ENCODE results near the gene CLTA. TPM values are rescaled to one million over a fixed set of nuclear protein-coding genes. Genes with fewer than 3 reads are reported as not detected.

The CLTA gene
- total RNA-seq, 1 donor from 2014 or later: 164 TPM

DNA sequence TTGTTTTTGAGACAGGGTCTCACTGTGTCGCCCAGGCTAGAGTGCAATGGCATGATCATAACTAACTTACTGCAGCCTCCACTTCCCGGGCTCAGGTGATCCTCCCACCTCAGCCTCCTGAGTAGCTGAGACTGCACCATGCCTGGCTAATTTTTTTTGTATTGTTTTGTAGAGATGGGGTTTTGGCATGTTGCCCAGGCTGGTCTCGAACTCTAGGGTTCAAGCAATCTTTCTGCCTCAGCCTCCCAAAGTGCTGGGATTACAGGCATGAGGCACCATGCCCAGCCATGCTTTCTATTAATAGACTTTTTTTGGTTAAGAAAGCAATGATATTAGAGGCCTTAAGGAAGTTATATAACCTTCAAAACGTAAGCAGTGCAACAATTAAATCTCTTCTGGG is 23.3 kb downstream of the CLTA start:
- no peaks in the 10 kb centered on the region for H3K9me3 Mint-ChIP-seq (ENCODE audit: unreplicated experiment)
- TF ChIP-seq, protein P1, sequence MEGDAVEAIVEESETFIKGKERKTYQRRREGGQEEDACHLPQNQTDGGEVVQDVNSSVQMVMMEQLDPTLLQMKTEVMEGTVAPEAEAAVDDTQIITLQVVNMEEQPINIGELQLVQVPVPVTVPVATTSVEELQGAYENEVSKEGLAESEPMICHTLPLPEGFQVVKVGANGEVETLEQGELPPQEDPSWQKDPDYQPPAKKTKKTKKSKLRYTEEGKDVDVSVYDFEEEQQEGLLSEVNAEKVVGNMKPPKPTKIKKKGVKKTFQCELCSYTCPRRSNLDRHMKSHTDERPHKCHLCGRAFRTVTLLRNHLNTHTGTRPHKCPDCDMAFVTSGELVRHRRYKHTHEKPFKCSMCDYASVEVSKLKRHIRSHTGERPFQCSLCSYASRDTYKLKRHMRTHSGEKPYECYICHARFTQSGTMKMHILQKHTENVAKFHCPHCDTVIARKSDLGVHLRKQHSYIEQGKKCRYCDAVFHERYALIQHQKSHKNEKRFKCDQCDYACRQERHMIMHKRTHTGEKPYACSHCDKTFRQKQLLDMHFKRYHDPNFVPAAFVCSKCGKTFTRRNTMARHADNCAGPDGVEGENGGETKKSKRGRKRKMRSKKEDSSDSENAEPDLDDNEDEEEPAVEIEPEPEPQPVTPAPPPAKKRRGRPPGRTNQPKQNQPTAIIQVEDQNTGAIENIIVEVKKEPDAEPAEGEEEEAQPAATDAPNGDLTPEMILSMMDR (IDR thresholded peaks at IDR 0.05; ENCODE audit: partially characterized antibody, unreplicated experiment): no peak
- no peak overlapping the region for H3K4me3 Mint-ChIP-seq (ENCODE audit: unreplicated experiment)
- no peaks in the 10 kb centered on the region for H3K36me3 Mint-ChIP-seq (ENCODE audit: unreplicated experiment)
- DNase-seq: no peak
- peaks cover 5% of the 10 kb centered on the region for H3K27me3 Mint-ChIP-seq (ENCODE audit: unreplicated experiment)
- H3K27ac Mint-ChIP-seq (ENCODE audit: unreplicated experiment): peak overlapping the region; percentile 19
- peaks cover 9% of the 10 kb centered on the region for H3K4me1 Mint-ChIP-seq (ENCODE audit: low read depth, unreplicated experiment)

DNA sequence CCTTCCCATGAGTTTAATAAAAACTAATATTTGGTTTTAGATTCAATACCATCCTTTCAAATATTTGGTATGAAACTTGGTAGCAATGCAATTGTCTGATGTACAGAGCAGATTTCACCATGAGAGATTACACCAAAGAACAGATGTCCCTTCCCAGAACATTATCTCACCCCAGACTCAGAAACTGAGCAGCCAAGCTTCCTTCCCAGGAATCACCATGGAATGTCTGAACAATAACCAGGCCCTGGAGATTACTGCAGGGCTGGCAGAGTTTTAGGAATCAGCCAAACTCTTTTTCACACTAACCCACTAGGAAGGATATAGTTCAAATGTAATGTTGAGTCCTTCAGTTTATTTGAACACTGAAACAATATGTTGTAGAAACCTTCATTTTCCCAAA is 23.9 kb downstream of the CLTA start:
- TF ChIP-seq, protein P1 (IDR thresholded peaks at IDR 0.05; ENCODE audit: partially characterized antibody, unreplicated experiment): no peak
- Mint-ChIP-seq H3K27me3 (ENCODE audit: unreplicated experiment) (peaks cover 5% of the 10 kb centered on the region), H3K27ac (ENCODE audit: unreplicated experiment) (peak overlapping the region; percentile 20), H3K4me3 (ENCODE audit: unreplicated experiment) (no peak overlapping the region), H3K4me1 (ENCODE audit: low read depth, unreplicated experiment) (peaks cover 11% of the 10 kb centered on the region), H3K9me3 (ENCODE audit: unreplicated experiment) (no peaks in the 10 kb centered on the region), H3K36me3 (ENCODE audit: unreplicated experiment) (no peaks in the 10 kb centered on the region)
- DNase-seq: no peak

DNA sequence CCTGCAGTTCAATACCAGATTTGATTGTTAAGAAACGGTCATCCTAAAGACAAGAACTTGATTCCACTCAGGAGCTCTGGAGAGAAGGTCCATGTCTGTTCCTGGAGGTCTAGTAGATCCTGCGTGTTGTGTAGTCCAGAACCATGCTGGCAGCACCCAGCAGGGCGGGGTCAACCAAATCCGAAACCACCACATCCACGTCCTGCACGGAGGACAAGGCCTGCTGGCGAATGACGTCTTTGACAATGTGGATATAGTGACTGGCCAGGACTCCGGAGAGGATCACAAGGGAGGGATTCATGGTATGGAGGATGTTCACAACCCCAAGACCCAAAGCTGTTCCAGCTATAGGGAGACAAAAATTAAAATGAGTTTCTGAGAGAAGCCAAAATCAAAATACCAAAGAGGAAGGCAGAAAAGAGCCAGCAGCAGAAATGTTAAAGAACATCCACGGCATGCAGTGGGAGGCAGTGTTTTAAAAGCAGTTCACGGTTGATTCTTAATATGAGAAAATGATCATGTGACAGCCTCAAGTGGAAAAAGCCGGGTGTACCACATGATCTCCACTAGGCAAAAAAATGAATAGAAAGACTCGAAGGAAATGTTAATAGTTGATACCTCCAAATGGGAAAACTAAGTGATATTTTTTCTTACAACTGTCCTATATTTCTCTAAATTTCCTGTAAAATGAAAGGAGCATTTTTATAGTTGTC is 26.7 kb downstream of the CLTA start:
- DNase-seq: no peak
- Mint-ChIP-seq H3K36me3 (ENCODE audit: unreplicated experiment) (no peaks in the 10 kb centered on the region), H3K27ac (ENCODE audit: unreplicated experiment) (no peak overlapping the region), H3K27me3 (ENCODE audit: unreplicated experiment) (peaks cover 5% of the 10 kb centered on the region), H3K9me3 (ENCODE audit: unreplicated experiment) (no peaks in the 10 kb centered on the region), H3K4me3 (ENCODE audit: unreplicated experiment) (no peak overlapping the region), H3K4me1 (ENCODE audit: low read depth, unreplicated experiment) (peaks cover 10% of the 10 kb centered on the region)
- TF ChIP-seq, protein P1 (IDR thresholded peaks at IDR 0.05; ENCODE audit: partially characterized antibody, unreplicated experiment): no peak

DNA sequence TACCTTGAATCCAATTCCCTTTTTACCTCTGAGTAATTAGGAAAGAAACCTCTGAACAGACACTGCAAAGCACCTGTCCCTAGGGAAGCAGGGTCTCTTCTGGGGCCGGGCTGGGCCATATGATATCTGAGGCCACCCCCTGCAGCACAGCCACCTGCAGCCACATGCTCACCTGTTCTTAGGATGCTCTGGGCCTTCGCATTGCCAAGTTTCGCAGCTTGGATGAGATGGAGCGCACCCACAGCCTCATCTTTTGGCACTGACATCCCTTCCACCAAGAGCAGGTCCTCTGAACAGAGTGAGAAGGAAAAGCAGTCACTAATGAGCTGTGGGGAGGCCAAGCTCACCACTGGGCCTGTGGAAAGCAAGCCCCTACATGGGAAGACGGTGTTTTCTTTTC is 27.3 kb downstream of the CLTA start:
- TF ChIP-seq, protein P1 (IDR thresholded peaks at IDR 0.05; ENCODE audit: partially characterized antibody, unreplicated experiment): no peak
- H3K27ac Mint-ChIP-seq (ENCODE audit: unreplicated experiment): no peak overlapping the region
- no peak overlapping the region for H3K4me3 Mint-ChIP-seq (ENCODE audit: unreplicated experiment)
- peaks cover 8% of the 10 kb centered on the region for H3K4me1 Mint-ChIP-seq (ENCODE audit: low read depth, unreplicated experiment)
- no peaks in the 10 kb centered on the region for H3K9me3 Mint-ChIP-seq (ENCODE audit: unreplicated experiment)
- H3K36me3 Mint-ChIP-seq (ENCODE audit: unreplicated experiment): no peaks in the 10 kb centered on the region
- DNase-seq: no peak
- peaks cover 5% of the 10 kb centered on the region for H3K27me3 Mint-ChIP-seq (ENCODE audit: unreplicated experiment)

DNA sequence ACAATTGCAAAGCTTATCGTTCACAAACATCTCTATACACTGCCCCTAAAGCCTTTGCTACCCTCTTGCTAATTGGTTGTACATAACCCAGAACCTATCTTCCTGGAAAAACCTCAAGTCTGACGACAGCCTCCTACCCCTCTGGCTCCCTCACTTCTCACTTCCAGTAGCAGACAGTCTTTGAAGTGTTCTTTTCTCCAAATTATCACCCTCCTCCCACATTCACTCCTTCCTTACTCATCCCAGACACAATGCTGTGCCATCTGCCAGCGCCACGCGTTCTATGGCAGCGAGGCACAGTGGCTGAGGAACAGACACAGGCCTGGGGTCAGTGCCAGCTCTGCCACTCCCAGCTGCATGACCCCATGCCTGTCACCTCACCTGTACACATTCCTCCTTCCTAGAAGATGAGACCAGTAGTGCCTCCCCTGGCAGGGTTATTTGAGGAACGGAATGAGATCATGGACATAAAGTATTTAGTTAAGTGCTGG is 27.7 kb downstream of the CLTA start:
- Mint-ChIP-seq H3K4me1 (ENCODE audit: low read depth, unreplicated experiment) (peaks cover 6% of the 10 kb centered on the region), H3K4me3 (ENCODE audit: unreplicated experiment) (no peak overlapping the region), H3K36me3 (ENCODE audit: unreplicated experiment) (no peaks in the 10 kb centered on the region), H3K27me3 (ENCODE audit: unreplicated experiment) (peaks cover 5% of the 10 kb centered on the region), H3K9me3 (ENCODE audit: unreplicated experiment) (no peaks in the 10 kb centered on the region), H3K27ac (ENCODE audit: unreplicated experiment) (no peak overlapping the region)
- no peak for DNase-seq
- TF ChIP-seq, protein P1 (IDR thresholded peaks at IDR 0.05; ENCODE audit: partially characterized antibody, unreplicated experiment): no peak
